PC-3 (cell line): Measurements from ENCODE around the gene ADAM12.

Source experiments
- EZH2 ChIP-seq: fragments of 300-600 bp; sonication (generic); IDR thresholded peaks from one replicate; pipeline ENCODE4 v1.6.1; 2017; ENCODE audit warnings: antibody characterized with exemption, mild to moderate bottlenecking, low read length; ENCODE audit not compliant: unreplicated experiment
- EZH2phosphoT487 ChIP-seq: fragments of 300-600 bp; sonication (generic); IDR thresholded peaks from 2 replicates; pipeline ENCODE4 v1.6.1; 2018; ENCODE audit warnings: mild to moderate bottlenecking, antibody characterized with exemption, low read length, borderline replicate concordance
- TF ChIP-seq, protein P1 (sequence below): fragments of 300-600 bp; sonication (generic); conservative IDR thresholded peaks from 2 replicates; pipeline ENCODE4 v1.5.1; 2017; ENCODE audit warnings: antibody characterized with exemption, low read depth, mild to moderate bottlenecking, low read length

DNA sequence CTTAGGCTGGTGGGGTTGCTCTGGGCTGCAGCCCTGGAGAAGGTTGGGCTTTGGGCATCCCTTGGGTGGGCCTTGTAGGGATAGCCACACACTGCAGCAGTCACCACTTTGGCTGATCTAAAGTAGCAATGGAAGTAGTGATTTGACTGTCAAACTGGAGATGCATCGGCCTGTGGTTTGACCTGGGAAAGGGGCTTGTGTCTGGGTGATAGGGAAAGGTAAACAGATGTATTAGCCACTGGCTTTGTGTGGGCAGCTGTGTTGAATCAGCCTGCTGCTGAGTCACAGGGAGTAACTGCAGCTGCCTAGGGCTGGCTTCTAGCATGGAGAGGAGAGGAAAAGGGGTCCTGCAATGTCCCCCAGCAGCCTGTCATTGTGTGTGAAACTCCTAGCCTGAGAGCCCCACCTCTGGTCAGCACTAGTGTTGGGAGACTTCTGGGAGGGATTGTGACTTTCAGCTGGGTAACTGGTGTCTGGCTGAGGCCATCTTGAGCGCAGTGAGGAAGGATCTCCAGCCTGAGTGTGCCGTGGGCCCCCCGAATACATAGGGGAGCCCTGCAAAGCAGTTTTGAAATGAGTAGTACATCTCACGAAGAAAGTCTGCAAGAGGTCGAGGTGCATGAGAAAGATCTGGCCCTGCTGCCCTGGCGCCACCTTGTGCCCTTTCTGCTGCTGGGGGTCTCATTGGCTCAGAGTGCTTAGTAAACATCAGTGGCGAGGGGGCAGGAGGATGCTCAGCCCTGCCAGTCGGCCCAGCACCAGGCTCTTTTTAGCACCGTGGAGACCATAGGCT, 374.6 kb downstream of the ADAM12 start:
- TF ChIP-seq EZH2 (no peak), EZH2phosphoT487 (no peak)
- TF ChIP-seq, protein P1, sequence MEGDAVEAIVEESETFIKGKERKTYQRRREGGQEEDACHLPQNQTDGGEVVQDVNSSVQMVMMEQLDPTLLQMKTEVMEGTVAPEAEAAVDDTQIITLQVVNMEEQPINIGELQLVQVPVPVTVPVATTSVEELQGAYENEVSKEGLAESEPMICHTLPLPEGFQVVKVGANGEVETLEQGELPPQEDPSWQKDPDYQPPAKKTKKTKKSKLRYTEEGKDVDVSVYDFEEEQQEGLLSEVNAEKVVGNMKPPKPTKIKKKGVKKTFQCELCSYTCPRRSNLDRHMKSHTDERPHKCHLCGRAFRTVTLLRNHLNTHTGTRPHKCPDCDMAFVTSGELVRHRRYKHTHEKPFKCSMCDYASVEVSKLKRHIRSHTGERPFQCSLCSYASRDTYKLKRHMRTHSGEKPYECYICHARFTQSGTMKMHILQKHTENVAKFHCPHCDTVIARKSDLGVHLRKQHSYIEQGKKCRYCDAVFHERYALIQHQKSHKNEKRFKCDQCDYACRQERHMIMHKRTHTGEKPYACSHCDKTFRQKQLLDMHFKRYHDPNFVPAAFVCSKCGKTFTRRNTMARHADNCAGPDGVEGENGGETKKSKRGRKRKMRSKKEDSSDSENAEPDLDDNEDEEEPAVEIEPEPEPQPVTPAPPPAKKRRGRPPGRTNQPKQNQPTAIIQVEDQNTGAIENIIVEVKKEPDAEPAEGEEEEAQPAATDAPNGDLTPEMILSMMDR: peak; percentile 27; the same call in 1 of the 2 replicates
